Smooth muscle cell of the umbilical artery (primary cell): ENCODE data around the gene DYNC2I2. TPM values are rescaled to one million over a fixed set of nuclear protein-coding genes. Genes with fewer than 3 reads are reported as not detected.

Source experiments
- total RNA-seq: library from RNA; depleted of rRNA; stranded (reverse); fragments of >200 nt; gene quantifications from 2 replicates; pipeline ENCODE4 v1.2.3, GENCODE V29; 2014

Gene DYNC2I2
- total RNA-seq = 25.2 and 32.6 TPM in 2 replicates

GRCh38 chr9:128656416-128657343 lies at the start of gene DYNC2I2:
Gene DYNC2I2 (minus strand): TSS chr9:128656847. CDS start chr9:128656726, 121 bp downstream.

GRCh38 chr9:128702445-128702948 lies 45.9 kb upstream of the DYNC2I2 start, which contains the start of gene PKN3:
Gene PKN3 (plus strand): TSS chr9:128702503. CDS start chr9:128702916, 413 bp downstream.

GRCh38 chr9:128688501-128689292 lies 32.0 kb upstream of the DYNC2I2 start, which contains the start of gene SET:
Gene SET (plus strand): TSS chr9:128689222. CDS start chr9:128689583, 361 bp downstream.

Other genes starting within 250 kb of the DYNC2I2 start
- gene CERCAM, start 236.0 kb downstream of the DYNC2I2 start, total RNA-seq = 158 and 228 TPM in 2 replicates
- 39.2 and 56.0 TPM in 2 replicates for gene ODF2, start 200.8 kb downstream of the DYNC2I2 start, total RNA-seq
- 15.1 and 24.1 TPM in 2 replicates for gene GLE1, start 152.1 kb downstream of the DYNC2I2 start, total RNA-seq
- 280 and 352 TPM in 2 replicates for gene SPTAN1, start 104.3 kb downstream of the DYNC2I2 start, total RNA-seq
- gene SET, start 32.4 kb upstream of the DYNC2I2 start, total RNA-seq = 381 and 459 TPM in 2 replicates
- gene PKN3, start 45.7 kb upstream of the DYNC2I2 start, total RNA-seq = 0.89 and 1.7 TPM in 2 replicates
- 23.5 and 41.2 TPM in 2 replicates for gene ZDHHC12, start 67.3 kb upstream of the DYNC2I2 start, total RNA-seq
- 20.5 and 37.4 TPM in 2 replicates for gene ZER1, start 115.1 kb upstream of the DYNC2I2 start, total RNA-seq
- 10.1 and 12.5 TPM in 2 replicates for gene TBC1D13, start 130.4 kb upstream of the DYNC2I2 start, total RNA-seq
- gene ENDOG, start 161.7 kb upstream of the DYNC2I2 start, total RNA-seq = 11.6 and 14.0 TPM in 2 replicates
- 16.0 and 28.7 TPM in 2 replicates for gene SPOUT1, start 172.9 kb upstream of the DYNC2I2 start, total RNA-seq
- 6.5 and 13.7 TPM in 2 replicates for gene KYAT1, start 225.1 kb upstream of the DYNC2I2 start, total RNA-seq
- 29.4 and 62.0 TPM in 2 replicates for gene LRRC8A, start 225.3 kb upstream of the DYNC2I2 start, total RNA-seq